Activated naive CD4-positive, alpha-beta T cell treated with anti-CD3 and anti-CD28 coated beads, Interleukin-2, amount 50 U/mL, for 24 hours (primary cell): ENCODE measurements around the gene ZNF532.

Experiments
- H3K27ac Mint-ChIP-seq: one replicate; pipeline ENCODE4 v1.8.0; 2021; ENCODE audit warnings: mild to moderate bottlenecking, mixed read lengths
- H3K27me3 Mint-ChIP-seq: one replicate; pipeline ENCODE4 v1.8.0; 2021; ENCODE audit warnings: mixed read lengths
- H3K36me3 Mint-ChIP-seq: one replicate; pipeline ENCODE4 v1.8.0; 2021; ENCODE audit warnings: mixed read lengths
- H3K4me1 Mint-ChIP-seq: one replicate; pipeline ENCODE4 v1.8.0; 2021; ENCODE audit warnings: mixed read lengths
- H3K4me3 Mint-ChIP-seq: one replicate; pipeline ENCODE4 v1.8.0; 2021; ENCODE audit warnings: mild to moderate bottlenecking, mixed read lengths
- H3K9me3 Mint-ChIP-seq: one replicate; pipeline ENCODE4 v1.8.0; 2021; ENCODE audit warnings: mixed read lengths

Gene ZNF532

DNA sequence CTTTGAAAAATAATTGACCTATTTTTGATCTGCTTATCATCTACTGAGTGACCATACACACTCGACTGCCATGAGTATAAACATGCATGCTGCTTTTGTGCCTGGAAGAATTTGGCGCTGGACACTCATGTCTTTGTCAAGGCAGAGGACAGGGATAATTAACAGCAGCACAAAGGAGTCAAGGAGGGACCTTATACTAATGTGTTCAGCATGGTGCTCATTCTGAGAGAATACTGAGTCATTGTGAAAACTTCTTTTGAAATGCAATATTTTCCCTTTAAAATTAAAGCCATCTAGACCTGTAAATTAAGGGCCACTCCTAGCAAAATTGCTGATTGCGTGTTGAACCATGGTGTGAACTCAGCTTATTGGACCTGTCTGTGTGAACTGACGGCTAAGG, 116.3 kb downstream of the ZNF532 start:
- Mint-ChIP-seq H3K4me3 (no peak overlapping the region), H3K4me1 (no peaks in the 10 kb centered on the region), H3K27me3 (peaks cover 7% of the 10 kb centered on the region), H3K9me3 (no peaks in the 10 kb centered on the region), H3K36me3 (no peaks in the 10 kb centered on the region), H3K27ac (no peak overlapping the region)

GRCh38 chr18:58983260-58984155, 118.8 kb downstream of the ZNF532 start:
- H3K4me1 Mint-ChIP-seq, result no peaks in the 10 kb centered on the region
- no peak overlapping the region for H3K27ac Mint-ChIP-seq
- no peaks in the 10 kb centered on the region for H3K36me3 Mint-ChIP-seq

GRCh38 chr18:58988600-58988999, 123.9 kb downstream of the ZNF532 start:
- H3K4me3 Mint-ChIP-seq, result no peak overlapping the region
- H3K9me3 Mint-ChIP-seq, result peaks cover 12% of the 10 kb centered on the region
- peaks cover 16% of the 10 kb centered on the region for H3K27me3 Mint-ChIP-seq
- no peaks in the 10 kb centered on the region for H3K36me3 Mint-ChIP-seq
- H3K4me1 Mint-ChIP-seq, result no peaks in the 10 kb centered on the region
- H3K27ac Mint-ChIP-seq, result no peak overlapping the region

More at GRCh38 chr18:58983260-58984155, 118.8 kb downstream of the ZNF532 start:
- no peaks in the 10 kb centered on the region for H3K9me3 Mint-ChIP-seq
- peaks cover 9% of the 10 kb centered on the region for H3K27me3 Mint-ChIP-seq
- H3K4me3 Mint-ChIP-seq, result no peak overlapping the region

GRCh38 chr18:58989184-58989759, 124.6 kb downstream of the ZNF532 start:
- H3K4me3 Mint-ChIP-seq, result no peak overlapping the region
- no peaks in the 10 kb centered on the region for H3K4me1 Mint-ChIP-seq
- H3K36me3 Mint-ChIP-seq, result no peaks in the 10 kb centered on the region
- peaks cover 16% of the 10 kb centered on the region for H3K27me3 Mint-ChIP-seq
- H3K9me3 Mint-ChIP-seq, result peaks cover 12% of the 10 kb centered on the region
- H3K27ac Mint-ChIP-seq, result no peak overlapping the region

GRCh38 chr18:58990720-58991119, 126.0 kb downstream of the ZNF532 start:
- H3K27ac Mint-ChIP-seq, result no peak overlapping the region
- no peaks in the 10 kb centered on the region for H3K4me1 Mint-ChIP-seq
- H3K4me3 Mint-ChIP-seq, result no peak overlapping the region
- no peaks in the 10 kb centered on the region for H3K36me3 Mint-ChIP-seq
- peaks cover 17% of the 10 kb centered on the region for H3K27me3 Mint-ChIP-seq
- peaks cover 12% of the 10 kb centered on the region for H3K9me3 Mint-ChIP-seq

GRCh38 chr18:58991167-58991798, 126.6 kb downstream of the ZNF532 start:
- no peaks in the 10 kb centered on the region for H3K36me3 Mint-ChIP-seq
- peaks cover 17% of the 10 kb centered on the region for H3K27me3 Mint-ChIP-seq
- H3K4me1 Mint-ChIP-seq, result no peaks in the 10 kb centered on the region
- H3K27ac Mint-ChIP-seq, result no peak overlapping the region
- no peak overlapping the region for H3K4me3 Mint-ChIP-seq
- peaks cover 12% of the 10 kb centered on the region for H3K9me3 Mint-ChIP-seq

DNA sequence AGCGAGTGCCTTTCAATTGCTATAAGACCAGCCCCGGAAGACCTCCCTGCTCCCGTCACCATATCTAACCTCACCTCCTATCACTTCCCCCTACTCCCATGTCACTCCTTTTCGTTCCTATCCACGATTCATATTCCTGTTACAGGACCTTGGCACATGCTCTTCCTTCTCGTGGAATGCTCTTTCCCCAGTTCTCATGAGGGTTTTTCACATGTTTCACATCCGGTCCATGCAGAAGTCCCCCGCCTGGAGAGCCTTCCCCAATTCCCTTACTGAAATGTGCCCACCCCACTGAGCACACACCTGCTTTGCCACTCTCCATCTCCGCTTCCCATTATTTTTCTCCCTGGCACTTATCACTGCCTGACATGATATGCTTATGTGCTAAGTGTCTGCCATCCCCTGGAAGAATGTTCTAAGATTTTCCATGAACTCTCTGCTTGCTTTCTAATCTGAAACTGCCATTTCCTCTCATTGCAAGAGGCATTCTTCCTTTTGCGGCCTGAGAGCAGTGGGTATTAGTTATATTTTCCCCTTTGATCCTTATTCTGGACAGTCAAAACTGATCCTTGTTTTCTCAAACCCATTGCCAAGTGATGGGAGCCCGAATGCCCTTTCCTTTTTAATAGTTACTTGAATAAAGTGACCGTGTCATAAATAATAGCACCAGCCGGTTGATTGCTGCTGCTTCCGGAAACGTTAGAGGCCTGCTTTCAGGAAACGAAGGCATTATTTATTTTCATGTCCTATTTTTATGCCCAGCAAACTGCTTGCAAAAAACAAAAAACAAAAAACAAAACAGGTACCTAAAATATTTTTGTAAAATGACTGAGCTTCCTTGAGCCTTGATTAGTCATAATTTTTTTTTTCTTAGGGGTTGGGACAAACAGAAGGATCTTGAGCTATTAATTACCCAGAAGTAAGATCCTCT, 127.9 kb downstream of the ZNF532 start:
- peaks cover 16% of the 10 kb centered on the region for H3K27me3 Mint-ChIP-seq
- no peak overlapping the region for H3K4me3 Mint-ChIP-seq
- peaks cover 12% of the 10 kb centered on the region for H3K9me3 Mint-ChIP-seq
- H3K4me1 Mint-ChIP-seq, result no peaks in the 10 kb centered on the region
- H3K36me3 Mint-ChIP-seq, result no peaks in the 10 kb centered on the region
- H3K27ac Mint-ChIP-seq, result no peak overlapping the region

DNA sequence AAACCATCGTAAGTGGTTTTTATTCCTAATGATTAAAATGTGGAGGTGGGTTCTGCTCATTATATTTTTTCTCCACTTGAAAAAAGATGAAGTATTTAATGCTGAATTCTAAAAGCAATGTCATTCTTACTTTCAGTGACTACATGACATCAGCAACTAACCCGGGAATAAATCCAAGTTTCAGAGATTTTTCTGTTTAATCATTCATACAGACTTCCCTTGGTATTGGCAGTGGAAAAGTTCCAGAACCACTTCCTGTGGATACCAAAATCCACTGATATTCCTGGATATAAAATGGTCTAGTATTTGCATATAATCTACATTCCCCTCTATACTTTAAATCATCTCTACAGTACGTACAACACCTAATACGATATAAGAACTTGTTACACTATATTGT, 128.6 kb downstream of the ZNF532 start:
- H3K36me3 Mint-ChIP-seq, result no peaks in the 10 kb centered on the region
- H3K4me1 Mint-ChIP-seq, result no peaks in the 10 kb centered on the region
- H3K27me3 Mint-ChIP-seq, result peaks cover 16% of the 10 kb centered on the region
- H3K9me3 Mint-ChIP-seq, result peaks cover 12% of the 10 kb centered on the region
- H3K4me3 Mint-ChIP-seq, result no peak overlapping the region
- no peak overlapping the region for H3K27ac Mint-ChIP-seq

GRCh38 chr18:58995663-58996062, 131.0 kb downstream of the ZNF532 start:
- H3K4me1 Mint-ChIP-seq, result no peaks in the 10 kb centered on the region

DNA sequence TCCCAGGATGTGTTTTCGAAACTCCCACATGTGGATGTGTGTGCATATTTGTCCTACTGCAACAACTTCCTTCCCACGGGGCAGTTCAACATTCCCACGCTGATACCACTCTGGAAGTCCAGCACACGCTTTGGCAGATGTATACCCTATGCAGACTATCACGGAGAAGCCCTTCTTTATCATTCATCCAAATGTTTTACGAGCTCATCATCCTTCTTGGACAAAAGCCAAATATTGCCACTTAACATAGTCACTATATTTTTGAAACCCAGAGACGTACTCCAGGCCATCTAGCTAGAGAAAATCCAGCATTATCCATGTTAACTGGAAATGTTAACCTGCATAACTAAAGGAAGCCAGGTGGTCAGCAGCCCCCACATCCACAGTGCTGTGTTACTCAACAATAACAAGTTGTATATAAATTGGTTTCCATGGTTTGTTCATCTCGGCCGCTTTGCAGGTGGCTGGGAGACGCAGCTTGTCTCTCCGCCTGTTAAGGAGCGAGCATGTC, 131.5 kb downstream of the ZNF532 start:
- Mint-ChIP-seq H3K4me3 (no peak overlapping the region), H3K4me1 (no peaks in the 10 kb centered on the region), H3K36me3 (no peaks in the 10 kb centered on the region), H3K9me3 (no peaks in the 10 kb centered on the region), H3K27me3 (peaks cover 12% of the 10 kb centered on the region), H3K27ac (no peak overlapping the region)

More at GRCh38 chr18:58995663-58996062, 131.0 kb downstream of the ZNF532 start:
- H3K4me3 Mint-ChIP-seq, result no peak overlapping the region
- H3K27me3 Mint-ChIP-seq, result peaks cover 12% of the 10 kb centered on the region
- H3K36me3 Mint-ChIP-seq, result no peaks in the 10 kb centered on the region
- H3K27ac Mint-ChIP-seq, result no peak overlapping the region
- no peaks in the 10 kb centered on the region for H3K9me3 Mint-ChIP-seq

GRCh38 chr18:58996696-58997095, 132.0 kb downstream of the ZNF532 start:
- H3K36me3 Mint-ChIP-seq, result no peaks in the 10 kb centered on the region

GRCh38 chr18:58997811-58998337, 133.2 kb downstream of the ZNF532 start:
- peaks cover 12% of the 10 kb centered on the region for H3K27me3 Mint-ChIP-seq
- no peaks in the 10 kb centered on the region for H3K9me3 Mint-ChIP-seq
- no peaks in the 10 kb centered on the region for H3K36me3 Mint-ChIP-seq
- H3K4me1 Mint-ChIP-seq, result no peaks in the 10 kb centered on the region
- H3K4me3 Mint-ChIP-seq, result no peak overlapping the region
- H3K27ac Mint-ChIP-seq, result no peak overlapping the region

More at GRCh38 chr18:58996696-58997095, 132.0 kb downstream of the ZNF532 start:
- no peaks in the 10 kb centered on the region for H3K9me3 Mint-ChIP-seq
- H3K27me3 Mint-ChIP-seq, result peaks cover 10% of the 10 kb centered on the region
- no peak overlapping the region for H3K4me3 Mint-ChIP-seq
- H3K4me1 Mint-ChIP-seq, result no peaks in the 10 kb centered on the region
- no peak overlapping the region for H3K27ac Mint-ChIP-seq

GRCh38 chr18:58998401-58999203, 133.9 kb downstream of the ZNF532 start:
- H3K4me1 Mint-ChIP-seq, result no peaks in the 10 kb centered on the region
- no peaks in the 10 kb centered on the region for H3K36me3 Mint-ChIP-seq
- H3K27ac Mint-ChIP-seq, result no peak overlapping the region
- H3K27me3 Mint-ChIP-seq, result peaks cover 12% of the 10 kb centered on the region
- H3K4me3 Mint-ChIP-seq, result no peak overlapping the region
- H3K9me3 Mint-ChIP-seq, result no peaks in the 10 kb centered on the region

DNA sequence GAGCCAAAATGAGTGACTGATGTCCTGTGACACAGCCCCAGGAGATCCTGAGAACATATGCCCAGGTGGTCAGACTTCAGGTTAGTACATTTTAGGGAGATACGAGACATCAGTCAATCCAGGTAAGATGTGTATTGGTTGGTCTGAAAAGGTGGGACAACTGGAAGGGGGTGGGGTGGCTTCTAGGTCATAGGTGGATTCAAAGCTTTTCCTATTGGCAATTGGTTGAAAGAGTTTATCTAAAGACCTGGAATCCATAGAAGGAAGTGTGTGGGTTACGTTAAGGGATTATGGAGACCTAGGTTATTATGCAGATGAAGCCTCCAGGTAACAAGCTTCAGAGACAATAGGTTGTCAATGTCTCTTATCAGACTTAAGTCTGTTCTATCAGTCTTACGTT, 136.5 kb downstream of the ZNF532 start:
- no peaks in the 10 kb centered on the region for H3K36me3 Mint-ChIP-seq
- H3K9me3 Mint-ChIP-seq, result no peaks in the 10 kb centered on the region
- H3K4me1 Mint-ChIP-seq, result no peaks in the 10 kb centered on the region
- peaks cover 10% of the 10 kb centered on the region for H3K27me3 Mint-ChIP-seq
- no peak overlapping the region for H3K4me3 Mint-ChIP-seq
- H3K27ac Mint-ChIP-seq, result no peak overlapping the region
